COLO668 (cell line): ENCODE results near the gene PRMT2.
"Not testable (repeated sequence)": the region's sequence is repeated elsewhere in the genome, so short reads cannot be mapped to it uniquely, and the experiment has no call there.

Experiments
- DNase-seq: peaks from one replicate; lab custom pipeline; 2025; ENCODE audit not compliant: unreplicated experiment; lab: John Stamatoyannopoulos, UW

Gene PRMT2

GRCh38 chr21:46617267-46618051, 18.0 kb upstream of the PRMT2 start:
- DNase-seq, result no peak

- DNase-seq, result no peak
These were observed 16.6 kb upstream of the PRMT2 start for GRCh38 chr21:46618738-46619379.

GRCh38 chr21:46619846-46620245, 15.6 kb upstream of the PRMT2 start:
- no peak for DNase-seq

GRCh38 chr21:46620846-46621245, 14.6 kb upstream of the PRMT2 start:
- DNase-seq, result no peak

- no peak for DNase-seq
These were observed 13.9 kb upstream of the PRMT2 start for GRCh38 chr21:46621457-46622182.

- no peak for DNase-seq
These were observed 13.2 kb upstream of the PRMT2 start for GRCh38 chr21:46622226-46622625.

GRCh38 chr21:46624050-46624449, 11.4 kb upstream of the PRMT2 start:
- DNase-seq, result no peak

GRCh38 chr21:46625759-46626158, 9.7 kb upstream of the PRMT2 start:
- no peak for DNase-seq

- DNase-seq, result no peak
These were observed 8.9 kb upstream of the PRMT2 start for GRCh38 chr21:46626536-46626935.

- DNase-seq, result no peak
These were observed 8.4 kb upstream of the PRMT2 start for GRCh38 chr21:46626975-46627501.

GRCh38 chr21:46627726-46628125, 7.7 kb upstream of the PRMT2 start:
- DNase-seq, result no peak

- no peak for DNase-seq
These were observed 6.6 kb upstream of the PRMT2 start for GRCh38 chr21:46628868-46629267.

- DNase-seq, result not testable (repeated sequence)
These were observed 4.6 kb upstream of the PRMT2 start for GRCh38 chr21:46630915-46631314.

GRCh38 chr21:46633566-46633965, 1.9 kb upstream of the PRMT2 start:
- DNase-seq, result no peak

- DNase-seq, result no peak
These were observed 1.0 kb upstream of the PRMT2 start for GRCh38 chr21:46634427-46634826.

- DNase-seq, result peak; percentile 63
These were observed 529 bp upstream of the PRMT2 start for GRCh38 chr21:46634966-46635323.

GRCh38 chr21:46636181-46636512, 673 bp downstream of the PRMT2 start:
- DNase-seq, result no peak

- DNase-seq, result no peak
These were observed 1.2 kb downstream of the PRMT2 start for GRCh38 chr21:46636550-46637285.

GRCh38 chr21:46637952-46638746, 2.7 kb downstream of the PRMT2 start:
- no peak for DNase-seq
